ENCODE data around the gene PEAK1. TPM values are rescaled to one million over a fixed set of nuclear protein-coding genes. Genes with fewer than 3 reads are reported as not detected.

Gene PEAK1
- total and polyA plus RNA-seq, 2 experiments from 2014 or later, result 7.8 to 34.1 TPM

GRCh38 chr15:77053709-77054108 lies 366.2 kb downstream of the PEAK1 start (continued):
- TF ChIP-seq STAT1 (IDR thresholded peaks at IDR 0.05; ENCODE audit: unreplicated experiment) (no peak), EZH2 (IDR thresholded peaks at IDR 0.05; ENCODE audit: low read depth, unreplicated experiment) (no peak), ETS1 (IDR thresholded peaks at IDR 0.05) (no peak), CTCF (conservative IDR thresholded peaks at IDR 0.05; ENCODE audit: low read depth in 2 of 2) (no peak), POLR2AphosphoS5 (IDR thresholded peaks at IDR 0.05; ENCODE audit: low read depth) (no peak), ZNF331 (CRISPR knock-in tag; IDR thresholded peaks at IDR 0.05; ENCODE audit: low read depth) (no peak), REST (IDR thresholded peaks at IDR 0.05; ENCODE audit: unreplicated experiment) (no peak), NANOG (IDR thresholded peaks at IDR 0.05; ENCODE audit: borderline replicate concordance) (no peak), ZNF114 (CRISPR knock-in tag; IDR thresholded peaks at IDR 0.05) (no peak), CREB1 (CRISPR knock-in tag; IDR thresholded peaks at IDR 0.05; ENCODE audit: low read depth) (no peak)

- ATAC-seq, result no peak
- Histone ChIP-seq H3F3A (replicated peaks; ENCODE audit: low read depth) (no peaks in the 10 kb centered on the region), H3K4me2 (no peak overlapping the region), H3K9me2 (ENCODE audit: insufficient read depth) (no peaks in the 10 kb centered on the region), H3K4me3 (no peak overlapping the region), H3K36me3 (ENCODE audit: insufficient read depth) (no peaks in the 10 kb centered on the region; the same call in 1 of the 2 replicates), H4K20me1 (replicated peaks; ENCODE audit: insufficient read depth) (peaks cover 14% of the 10 kb centered on the region; the same call in 1 of the 2 replicates), H2AFZ (no peak overlapping the region), H3K27me3 (ENCODE audit: insufficient read depth) (no peaks in the 10 kb centered on the region), H3K4me1 (ENCODE audit: insufficient read depth) (peaks cover 13% of the 10 kb centered on the region), H3K27ac (ENCODE audit: low read depth) (no peak overlapping the region), H3K79me2 (replicated peaks; ENCODE audit: insufficient read depth) (peaks cover 15% of the 10 kb centered on the region)
- DNase-seq (ENCODE audit: low spot score), result no peak
- Mint-ChIP-seq H3K27ac (no peak overlapping the region), H3K4me1 (peaks cover 22% of the 10 kb centered on the region), H3K36me3 (ENCODE audit: low read depth) (peaks cover 14% of the 10 kb centered on the region; the same call in 1 of the 3 replicates), H3K4me3 (no peak overlapping the region), H3K27me3 (ENCODE audit: insufficient read depth, low read depth, poor library complexity) (no peaks in the 10 kb centered on the region), H3K9me3 (no peaks in the 10 kb centered on the region)
- no peak for TF ChIP-seq ETS1 (IDR thresholded peaks at IDR 0.05)
- TF ChIP-seq STAT1 (IDR thresholded peaks at IDR 0.05; ENCODE audit: unreplicated experiment), result no peak
- no peak for TF ChIP-seq ZNF331 (CRISPR knock-in tag; IDR thresholded peaks at IDR 0.05; ENCODE audit: low read depth)
- no peak for TF ChIP-seq ZNF462 (CRISPR knock-in tag; IDR thresholded peaks at IDR 0.05)
Measured at GRCh38 chr15:77052556-77052955, 367.3 kb downstream of the PEAK1 start.
